Sciatic nerve (tissue), 2 donors: ENCODE data around the gene PHKG2. TPM values are rescaled to one million over a fixed set of nuclear protein-coding genes. Genes with fewer than 3 reads are reported as not detected.

Source experiments
- ATAC-seq: fragments of 200-7000 bp; cut with Tn5 transposase; one replicate; pipeline ENCODE4 v1.9.1; 2020; ENCODE audit warnings: mild to moderate bottlenecking, moderate library complexity
- DNase-seq: peaks from one replicate; pipeline ENCODE4 v3.0.0-alpha.2; 2020; ENCODE audit warnings: low spot score
- intact Hi-C: fragments of 100-400 bp; cut with DNase I; formaldehyde crosslinking; loops from one replicate; pipeline ENCODE4 v1.14.2; 2022
- total RNA-seq: library from RNA; stranded (reverse); fragmentation: NEBNext Ultra II Directional; extraction: Animal tissue kit (Norgen Biotek cat#: 25700); gene quantifications from one replicate; pipeline ENCODE4 v1.2.1, GENCODE V29; 2021
- donor health status: DM: no; HTN: no; CAD: no.
- donor health status: DM: no; HTN: no; CAD: no.

PHKG2 gene
- total RNA-seq, 1 donor from 2014 or later = 21.3 TPM

- intact Hi-C loops = no loop called here
- DNase-seq (no peak), ATAC-seq (no peak)
These were observed 2.0 kb downstream of the PHKG2 start for GRCh38 chr16:30750201-30750600.

- DNase-seq = no peak
- ATAC-seq = no peak
- intact Hi-C loops = no loop called here
These were observed 2.7 kb downstream of the PHKG2 start for GRCh38 chr16:30750876-30751465.

GRCh38 chr16:30753596-30753995, 5.4 kb downstream of the PHKG2 start:
- no peak for ATAC-seq
- intact Hi-C loops = no loop called here
- no peak for DNase-seq

- intact Hi-C loops = no loop called here
These were observed 7.9 kb downstream of the PHKG2 start for GRCh38 chr16:30755955-30756780.

GRCh38 chr16:30756781-30757100, 8.5 kb downstream of the PHKG2 start:
- intact Hi-C loops = no loop called here
- ATAC-seq = no peak
- no peak for DNase-seq

More at GRCh38 chr16:30755955-30756780, 7.9 kb downstream of the PHKG2 start:
- DNase-seq = peak; percentile 32
- ATAC-seq = no peak

- ATAC-seq = no peak
- DNase-seq = peak; percentile 45
- intact Hi-C loops = no loop called here
These were observed 9.1 kb downstream of the PHKG2 start for GRCh38 chr16:30757316-30757715.

GRCh38 chr16:30758988-30759491, 10.8 kb downstream of the PHKG2 start:
- no peak for ATAC-seq
- peak; percentile 60 for DNase-seq
- intact Hi-C loops = no loop called here

- intact Hi-C loops = no loop called here
- DNase-seq = no peak
- ATAC-seq = no peak
These were observed 11.9 kb downstream of the PHKG2 start for GRCh38 chr16:30760001-30760559.

- intact Hi-C loops = no loop called here
- no peak for ATAC-seq
These were observed 12.6 kb downstream of the PHKG2 start for GRCh38 chr16:30760577-30761426.

GRCh38 chr16:30761427-30761927, 13.3 kb downstream of the PHKG2 start:
- DNase-seq (peak; percentile 63), ATAC-seq (peak; percentile 17)
- intact Hi-C loops = no loop called here

More at GRCh38 chr16:30760577-30761426, 12.6 kb downstream of the PHKG2 start:
- no peak for DNase-seq

GRCh38 chr16:30761928-30762902, 14.0 kb downstream of the PHKG2 start, which contains the start of the genes CFAP119 and RNF40:
CFAP119 (minus strand) TSS chr16:30762062; CDS start chr16:30761748, 314 bp downstream.
RNF40 (plus strand) TSS chr16:30762322; CDS start chr16:30762546, 224 bp downstream.
- intact Hi-C loops = no loop called here
- DNase-seq = peak; percentile 97
- peak; percentile 99 for ATAC-seq

- DNase-seq = no peak
- no peak for ATAC-seq
- intact Hi-C loops = no loop called here
These were observed 14.9 kb downstream of the PHKG2 start for GRCh38 chr16:30762991-30763725.

- intact Hi-C loops = no loop called here
- ATAC-seq = no peak
- no peak for DNase-seq
These were observed 15.9 kb downstream of the PHKG2 start for GRCh38 chr16:30764086-30764485.

- ATAC-seq (no peak), DNase-seq (no peak)
- intact Hi-C loops = no loop called here
These were observed 16.7 kb downstream of the PHKG2 start for GRCh38 chr16:30764816-30765465.

- intact Hi-C loops = no loop called here
- DNase-seq (no peak), ATAC-seq (no peak)
These were observed 18.1 kb downstream of the PHKG2 start for GRCh38 chr16:30766206-30766932.

- DNase-seq (no peak), ATAC-seq (no peak)
- intact Hi-C loops = no loop called here
These were observed 18.7 kb downstream of the PHKG2 start for GRCh38 chr16:30766933-30767284.
